Activated CD8-positive, alpha-beta T cell treated with anti-CD3 and anti-CD28 coated beads, Interleukin-2, amount 10 ng/mL, durations not matched to agents 7 days and 5 days (primary cell): ENCODE measurements around the gene GP1BA. TPM values are rescaled to one million over a fixed set of nuclear protein-coding genes. Genes with fewer than 3 reads are reported as not detected.
"Not testable (repeated sequence)": the region's sequence is repeated elsewhere in the genome, so short reads cannot be mapped to it uniquely, and the experiment has no call there.

Experiments
- ATAC-seq: fragments of 150-1000 bp; cut with Tn5 transposase; one replicate; pipeline ENCODE4 v1.10.0; 2021; ENCODE audit warnings: moderate library complexity
- CTCF ChIA-PET: fragments of 350-600 bp; sonication (Branson Sonifier 250); formaldehyde crosslinking; loops from one replicate; lab custom pipeline; 2021; ENCODE audit warnings: antibody characterized with exemption; lab: Charles Lee
- POLR2A ChIA-PET: fragments of 350-600 bp; sonication (Branson Sonifier 250); formaldehyde crosslinking; loops from one replicate; lab custom pipeline; 2021; ENCODE audit warnings: antibody characterized with exemption; lab: Charles Lee
- DNase-seq: peaks from one replicate; pipeline ENCODE4 v3.0.0-alpha.2; 2020
- H3K27ac Mint-ChIP-seq: one replicate; pipeline ENCODE4 v1.8.0; 2021; ENCODE audit warnings: mild to moderate bottlenecking, mixed read lengths
- H3K27me3 Mint-ChIP-seq: one replicate; pipeline ENCODE4 v1.8.0; 2021; ENCODE audit warnings: low read depth, mixed read lengths
- H3K36me3 Mint-ChIP-seq: one replicate; pipeline ENCODE4 v1.8.0; 2021; ENCODE audit warnings: low read depth, mixed read lengths
- H3K4me1 Mint-ChIP-seq: one replicate; pipeline ENCODE4 v1.8.0; 2021; ENCODE audit warnings: low read depth, mixed read lengths
- H3K4me3 Mint-ChIP-seq: one replicate; pipeline ENCODE4 v1.8.0; 2021; ENCODE audit warnings: mild to moderate bottlenecking, mixed read lengths
- H3K9me3 Mint-ChIP-seq: one replicate; pipeline ENCODE4 v1.8.0; 2022; ENCODE audit warnings: mixed read lengths; ENCODE audit not compliant: insufficient read depth
- total RNA-seq, 2 experiments: library from RNA; stranded (reverse); gene quantifications; one replicate each; pipeline ENCODE4 v1.2.3, GENCODE V29; 2021

GP1BA gene
- total RNA-seq, 2 experiments from 2014 or later = not detected

DNA sequence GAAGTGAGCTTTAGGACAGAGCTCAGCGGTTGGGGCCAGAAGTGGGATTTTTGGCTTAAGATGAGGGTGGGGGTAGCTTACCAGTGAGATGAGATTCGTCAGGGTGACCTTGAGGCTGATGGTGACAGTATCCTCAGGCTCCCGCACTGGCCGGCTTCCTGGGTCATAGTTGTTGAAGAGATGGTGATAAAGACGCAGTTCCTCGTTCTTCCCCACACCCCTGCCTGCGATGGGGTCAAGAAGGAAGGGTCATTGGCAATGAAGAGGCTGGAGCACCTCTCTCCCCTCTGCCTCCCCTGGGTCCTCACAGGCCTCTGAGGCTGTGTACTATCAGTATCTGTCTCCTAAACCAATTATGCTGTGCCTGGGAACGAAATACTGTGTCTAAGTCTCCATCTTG is 29.5 kb upstream of the GP1BA start:
- H3K4me1 Mint-ChIP-seq = peaks cover 38% of the 10 kb centered on the region
- no peaks in the 10 kb centered on the region for H3K36me3 Mint-ChIP-seq
- H3K9me3 Mint-ChIP-seq = no peaks in the 10 kb centered on the region
- DNase-seq = no peak
- H3K27me3 Mint-ChIP-seq = peaks cover 13% of the 10 kb centered on the region
- peak overlapping the region; percentile 46 for H3K27ac Mint-ChIP-seq
- H3K4me3 Mint-ChIP-seq = no peak overlapping the region
- ChIA-PET CTCF (interaction anchor here (0.8 to 2.1 kb wide), 16 partner anchors 8 to 338 kb away, joined by 3 to 14 read pairs (median 5); partner anchors contain the start of genes ARRB2, PSMB6, RNF167 and SLC25A11), POLR2A (interaction anchor here (1.4 kb wide), 1 partner anchor 46 kb away, joined by 6 read pairs; the partner anchor contains the start of gene PFN1)
- ATAC-seq = no peak

DNA sequence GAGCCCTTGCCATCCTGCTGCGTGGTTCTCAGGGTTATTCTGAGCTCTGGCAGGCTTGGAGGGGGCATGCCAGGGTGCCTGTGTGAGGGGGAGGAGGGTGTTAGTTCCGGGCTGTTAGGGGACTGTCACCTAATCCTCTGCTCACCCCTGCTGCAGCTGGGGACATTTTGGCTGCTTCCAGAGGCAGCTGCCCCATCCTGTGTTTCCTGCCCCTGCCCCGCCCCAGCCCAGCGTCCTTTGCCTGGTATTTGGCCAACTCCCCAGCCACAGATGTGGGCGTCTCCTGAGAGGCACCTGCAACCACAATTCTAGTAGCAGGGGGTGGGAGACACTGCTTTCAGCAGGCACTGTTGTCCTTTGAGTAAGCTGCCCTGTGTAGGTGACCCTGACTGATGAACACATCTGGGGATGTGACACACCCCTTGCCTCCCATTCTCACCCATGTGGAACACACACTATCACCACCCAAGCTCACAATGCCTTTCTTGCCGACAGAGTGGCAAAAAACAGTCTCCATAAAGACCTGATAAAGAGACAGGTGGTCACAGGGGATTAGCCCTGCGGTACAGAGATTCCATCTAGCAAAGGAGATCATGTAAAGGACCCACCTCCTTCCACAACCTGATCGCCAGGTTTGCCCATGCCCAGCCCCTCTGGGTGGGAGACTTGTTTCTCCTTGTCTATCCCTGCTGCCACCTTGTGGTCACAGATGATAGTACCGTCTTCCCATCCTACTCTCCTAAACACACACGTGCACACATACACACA is 28.8 kb upstream of the GP1BA start, which contains the start of gene CHRNE:
Gene CHRNE (minus strand): TSS at position 48 of the 768 bp plus-strand sequence. CDS start 35 bp downstream, at position 13.
- H3K4me1 Mint-ChIP-seq = peaks cover 38% of the 10 kb centered on the region

DNA sequence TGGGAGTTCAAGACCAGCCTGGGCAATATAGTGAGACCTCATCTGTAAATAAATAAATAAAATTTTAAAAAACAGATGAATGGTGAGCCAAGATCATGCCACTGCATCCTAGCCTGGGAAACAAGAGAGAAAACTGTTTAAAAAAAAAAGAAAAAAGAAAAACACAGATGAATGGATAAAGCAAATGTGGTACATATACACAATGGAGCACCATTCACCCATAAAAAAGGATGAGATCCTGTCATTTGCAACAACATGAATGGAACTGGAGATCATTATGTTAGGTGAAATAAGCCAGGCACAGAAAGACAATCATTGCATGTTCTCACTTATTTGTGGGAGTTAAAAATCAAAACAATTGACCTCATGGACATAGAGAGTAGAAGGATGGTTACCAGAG is 25.4 kb upstream of the GP1BA start:
- POLR2A ChIA-PET, ATAC-seq, H3K4me3 Mint-ChIP-seq, DNase-seq, H3K9me3 Mint-ChIP-seq, CTCF ChIA-PET, H3K36me3 Mint-ChIP-seq, H3K27ac Mint-ChIP-seq, H3K27me3 Mint-ChIP-seq: not testable (repeated sequence)
- H3K4me1 Mint-ChIP-seq = peaks cover 19% of the 10 kb centered on the region

More for the DNA sequence above, 28.8 kb upstream of the GP1BA start, which contains the start of gene CHRNE:
- ChIA-PET CTCF (interaction anchor here (0.6 to 2.1 kb wide), 28 partner anchors 9 to 340 kb away, joined by 3 to 14 read pairs (median 4); partner anchors contain the start of genes ARRB2, PSMB6, RNF167 and SLC25A11), POLR2A (interaction anchor here (1.4 kb wide), 1 partner anchor 45 kb away, joined by 6 read pairs; the partner anchor contains the start of gene PFN1)
- Mint-ChIP-seq H3K27ac (peak within 1 kb of the TSS; percentile 46), H3K4me3 (peak within 1 kb of the TSS; percentile 12), H3K27me3 (peaks cover 13% of the 10 kb centered on the region), H3K9me3 (no peaks in the 10 kb centered on the region), H3K36me3 (no peaks in the 10 kb centered on the region)
- ATAC-seq (peak; percentile 45), DNase-seq (peak; percentile 87)

DNA sequence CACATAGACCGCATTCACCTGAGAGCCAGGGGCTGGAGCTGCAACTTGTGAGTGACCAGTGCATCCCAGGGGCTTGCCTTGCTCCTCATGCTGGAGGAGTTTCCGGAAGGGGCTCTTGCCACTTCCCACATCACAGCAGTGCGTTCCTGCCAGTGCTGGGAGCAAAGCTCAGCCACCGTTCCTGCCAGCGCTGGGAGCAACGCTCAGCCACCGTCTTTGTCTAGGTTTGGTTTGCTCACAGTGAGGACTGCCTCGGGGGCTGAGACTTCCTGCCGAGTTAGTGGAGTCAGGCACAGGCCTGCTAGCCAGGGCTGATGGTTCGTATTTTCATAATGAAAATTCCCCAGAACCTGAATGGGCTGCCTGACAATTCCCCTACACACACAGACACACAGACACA is 23.8 kb upstream of the GP1BA start:
- H3K4me3 Mint-ChIP-seq = no peak overlapping the region
- no peaks in the 10 kb centered on the region for H3K36me3 Mint-ChIP-seq
- no peaks in the 10 kb centered on the region for H3K9me3 Mint-ChIP-seq
- DNase-seq (peak; percentile 40), ATAC-seq (peak; percentile 48)
- peaks cover 11% of the 10 kb centered on the region for H3K27me3 Mint-ChIP-seq
- ChIA-PET CTCF (interaction anchor here (0.6 to 2.4 kb wide), 29 partner anchors 8 to 411 kb away, joined by 3 to 22 read pairs (median 5); partner anchors contain the start of genes C17orf107, CAMTA2, INCA1 and KIF1C), POLR2A (interaction anchor here (0.9 to 1.8 kb wide), 6 partner anchors 10 to 60 kb away, joined by 3 to 10 read pairs (median 4); partner anchors contain the start of genes RNF167 and SLC25A11)
- H3K27ac Mint-ChIP-seq = no peak overlapping the region
- peaks cover 7% of the 10 kb centered on the region for H3K4me1 Mint-ChIP-seq

DNA sequence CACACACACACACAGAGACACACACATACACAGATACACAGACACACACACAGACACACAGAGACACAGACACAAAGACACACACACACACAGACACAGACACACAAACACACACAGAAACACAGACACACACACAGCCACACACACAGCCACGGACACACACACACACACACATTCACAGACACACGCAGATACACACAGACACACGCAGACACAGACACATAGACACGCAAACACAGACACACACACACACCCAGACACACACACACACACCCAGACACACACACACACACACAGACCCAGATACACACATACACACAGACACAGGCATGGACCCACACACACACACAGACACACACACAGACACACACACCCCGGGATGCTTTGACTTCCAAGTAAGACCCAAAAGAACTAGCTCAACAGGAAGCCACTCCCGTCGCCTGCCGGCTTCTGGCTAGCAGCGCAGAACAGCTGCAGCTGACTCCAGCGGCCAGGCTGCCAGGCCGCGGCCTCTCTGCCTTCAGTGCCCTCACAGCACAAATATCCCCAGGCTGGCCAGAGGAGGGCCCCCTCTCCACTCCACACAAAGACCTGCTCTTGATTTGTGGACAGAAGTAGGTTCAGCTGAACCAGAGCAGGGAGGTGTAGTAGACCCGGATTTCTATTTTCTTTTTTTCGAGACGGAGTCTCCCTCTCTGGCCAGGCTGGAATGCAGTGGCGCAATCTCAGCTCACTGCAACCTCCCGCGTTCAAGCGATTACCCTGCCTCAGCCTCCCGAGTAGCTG is 23.2 kb upstream of the GP1BA start:
- Mint-ChIP-seq H3K4me3 (no peak overlapping the region), H3K36me3 (no peaks in the 10 kb centered on the region), H3K4me1 (peaks cover 3% of the 10 kb centered on the region), H3K27ac (no peak overlapping the region), H3K9me3 (no peaks in the 10 kb centered on the region), H3K27me3 (peaks cover 11% of the 10 kb centered on the region)
- DNase-seq (peak; percentile 87), ATAC-seq (peak; percentile 97)
- CTCF ChIA-PET = interaction anchor here (0.6 to 2.4 kb wide), 36 partner anchors 9 to 411 kb away, joined by 3 to 22 read pairs (median 5); partner anchors contain the start of genes ARRB2, C17orf107, CAMTA2 and INCA1
- POLR2A ChIA-PET = interaction anchor here (0.7 to 1.8 kb wide), 9 partner anchors 9 to 169 kb away, joined by 3 to 10 read pairs (median 5); partner anchors contain the start of genes PFN1, RNF167, SLC25A11 and ZFP3

DNA sequence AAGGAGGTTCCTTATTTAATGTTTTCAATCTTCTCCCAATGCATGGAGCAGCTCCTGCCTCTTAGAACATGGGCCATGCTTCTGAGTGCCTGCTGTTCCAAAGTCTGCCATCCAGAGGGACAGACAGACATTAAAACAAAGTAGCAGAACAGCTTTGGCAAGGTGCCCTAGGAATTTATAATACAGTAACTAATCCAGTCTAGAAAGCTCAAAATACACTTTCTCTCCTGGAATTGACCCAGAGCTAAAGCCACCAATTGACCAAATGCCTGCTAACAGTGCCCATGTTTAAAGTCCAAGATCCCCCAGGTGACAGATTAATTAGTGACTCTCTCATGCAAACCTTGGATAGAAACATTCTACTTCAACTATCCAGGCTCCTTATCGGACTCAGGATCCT is 18.1 kb upstream of the GP1BA start:
- no peaks in the 10 kb centered on the region for H3K9me3 Mint-ChIP-seq
- peaks cover 5% of the 10 kb centered on the region for H3K27me3 Mint-ChIP-seq
- peaks cover 3% of the 10 kb centered on the region for H3K4me1 Mint-ChIP-seq
- no peaks in the 10 kb centered on the region for H3K36me3 Mint-ChIP-seq
- ATAC-seq = no peak
- ChIA-PET POLR2A (interaction anchor here (0.9 kb wide), 1 partner anchor 25 kb away, joined by 3 read pairs; no protein-coding TSS in a partner anchor), CTCF (interaction anchor here (0.9 to 1.4 kb wide), 2 partner anchors 11 to 148 kb away, joined by 4 to 8 read pairs; partner anchors contain the start of gene CHRNE)
- H3K4me3 Mint-ChIP-seq = no peak overlapping the region
- H3K27ac Mint-ChIP-seq = no peak overlapping the region
- DNase-seq = no peak

DNA sequence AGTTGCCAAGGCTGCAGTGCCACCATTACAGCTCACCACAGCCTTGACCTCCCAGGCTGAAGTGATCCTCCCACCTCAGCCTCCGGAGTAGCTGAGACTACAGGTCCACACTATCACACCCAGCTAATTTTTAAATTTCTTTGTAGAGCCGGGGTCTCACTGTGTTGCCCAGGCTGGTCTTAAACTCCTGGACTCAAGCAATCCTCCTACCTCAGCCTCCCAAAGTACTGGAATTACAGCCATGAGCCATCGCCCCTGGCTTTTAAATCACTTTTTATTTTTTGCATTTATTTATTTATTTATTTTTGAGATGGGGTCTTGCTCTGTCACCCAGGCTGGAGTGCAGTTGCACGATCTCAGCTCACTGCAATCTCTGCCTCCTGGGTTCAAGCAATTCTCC is 17.5 kb upstream of the GP1BA start:
- CTCF ChIA-PET = interaction anchor here (0.9 kb wide), 1 partner anchor 147 kb away, joined by 4 read pairs; no protein-coding TSS in a partner anchor
- not testable (repeated sequence) for H3K27ac Mint-ChIP-seq

DNA sequence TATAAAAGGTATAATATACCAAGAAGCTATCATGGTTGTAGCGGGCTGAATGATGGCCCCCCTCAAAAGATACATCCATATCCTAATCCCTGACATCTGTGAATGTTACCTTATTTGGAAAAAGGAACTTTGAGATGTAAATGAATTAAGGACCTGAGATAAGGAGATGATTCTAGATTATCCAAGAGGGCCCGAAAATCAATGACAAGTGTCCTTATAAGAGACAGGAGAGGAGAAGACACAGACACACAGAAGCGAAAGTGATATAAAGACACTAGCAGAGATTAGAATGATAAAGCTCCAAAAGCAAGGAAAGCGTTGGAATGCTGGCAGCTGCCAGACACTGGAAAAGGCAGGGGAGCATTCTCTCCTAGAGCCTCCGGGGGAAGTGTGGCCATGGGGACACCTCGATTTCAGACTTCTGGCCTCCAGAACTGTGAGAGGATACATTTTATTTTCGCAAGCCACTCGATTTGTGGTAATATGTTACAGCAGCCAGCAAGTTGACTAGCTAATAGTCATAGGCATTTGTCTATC is 12.5 kb upstream of the GP1BA start:
- Mint-ChIP-seq H3K4me3 (no peak overlapping the region), H3K27ac (no peak overlapping the region), H3K4me1 (no peaks in the 10 kb centered on the region), H3K27me3 (no peaks in the 10 kb centered on the region), H3K36me3 (no peaks in the 10 kb centered on the region), H3K9me3 (no peaks in the 10 kb centered on the region)
- no peak for ATAC-seq
- CTCF ChIA-PET = interaction anchor here (1.2 to 1.9 kb wide), 4 partner anchors 16 to 59 kb away, joined by 3 to 7 read pairs (median 4); partner anchors contain the start of genes CHRNE, RNF167 and SLC25A11
- POLR2A ChIA-PET = no interaction called here
- no peak for DNase-seq

More for the DNA sequence above, 17.5 kb upstream of the GP1BA start:
- H3K4me1 Mint-ChIP-seq, H3K27me3 Mint-ChIP-seq, DNase-seq, POLR2A ChIA-PET, H3K9me3 Mint-ChIP-seq, H3K4me3 Mint-ChIP-seq, H3K36me3 Mint-ChIP-seq, ATAC-seq: not testable (repeated sequence)

DNA sequence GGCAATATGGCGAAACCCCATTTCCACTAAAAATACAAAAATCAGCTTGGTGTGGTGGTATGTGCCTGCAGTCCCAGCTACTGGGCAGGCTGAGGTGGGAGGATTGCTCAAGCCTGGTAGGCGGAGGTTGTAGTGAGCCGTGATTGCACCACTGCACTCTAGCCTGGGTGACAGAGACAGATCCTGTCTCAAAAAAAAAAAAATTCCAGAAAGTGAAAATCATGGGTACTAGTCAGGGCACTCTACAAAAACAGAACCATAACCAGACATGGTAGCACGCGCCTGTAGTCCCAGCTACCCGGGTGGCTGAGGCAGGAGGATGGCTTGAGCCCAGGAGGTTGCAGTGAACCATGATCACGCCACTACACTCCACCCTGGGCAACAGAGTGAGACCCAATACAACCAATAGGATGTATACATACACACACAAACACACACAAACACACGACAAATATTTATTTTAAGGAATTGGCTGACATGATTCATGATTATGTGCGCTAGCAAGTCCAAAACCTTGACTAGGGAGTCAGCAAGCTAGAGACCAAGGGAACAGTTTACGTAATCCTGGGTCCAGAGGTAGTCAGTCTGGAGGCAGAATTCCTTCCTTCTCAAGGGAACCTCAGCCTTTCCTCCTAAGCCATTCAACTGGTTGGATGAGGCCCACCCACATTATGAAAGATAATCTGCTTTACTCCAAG is 11.6 kb upstream of the GP1BA start:
- H3K4me3 Mint-ChIP-seq = no peak overlapping the region

DNA sequence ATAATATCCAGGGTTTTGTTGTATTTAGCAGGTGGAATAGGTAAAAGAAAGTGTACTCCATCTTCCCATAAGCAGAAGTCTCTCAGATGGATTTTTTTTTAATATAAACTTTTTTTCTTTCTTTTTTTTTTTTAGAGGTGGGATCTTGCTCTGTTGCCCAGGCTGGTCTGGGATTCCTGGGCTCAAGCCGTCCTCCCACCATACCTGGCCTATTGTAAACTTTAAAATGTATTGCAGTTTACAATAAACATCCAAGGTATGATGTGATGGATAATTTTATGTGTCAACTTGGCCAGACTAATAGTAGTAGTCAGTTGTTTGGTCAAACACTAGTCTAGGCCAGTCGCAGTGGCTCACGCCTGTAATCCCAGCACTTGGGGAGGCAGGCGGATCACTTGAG is 10.8 kb upstream of the GP1BA start:
- Mint-ChIP-seq H3K9me3 (no peaks in the 10 kb centered on the region), H3K36me3 (no peaks in the 10 kb centered on the region), H3K27ac (no peak overlapping the region), H3K27me3 (no peaks in the 10 kb centered on the region), H3K4me1 (no peaks in the 10 kb centered on the region), H3K4me3 (no peak overlapping the region)
- ChIA-PET CTCF (interaction anchor here (1.1 to 1.9 kb wide), 2 partner anchors 18 to 156 kb away, joined by 3 to 7 read pairs; partner anchors contain the start of gene CHRNE), POLR2A (interaction anchor here (1.5 kb wide), 1 partner anchor 19 kb away, joined by 6 read pairs; the partner anchor contains the start of genes RNF167 and SLC25A11)
- ATAC-seq (no peak), DNase-seq (no peak)

More for the DNA sequence above, 11.6 kb upstream of the GP1BA start:
- ATAC-seq (no peak), DNase-seq (no peak)
- no peak overlapping the region for H3K27ac Mint-ChIP-seq
- no peaks in the 10 kb centered on the region for H3K4me1 Mint-ChIP-seq
- H3K36me3 Mint-ChIP-seq = no peaks in the 10 kb centered on the region
- POLR2A ChIA-PET = interaction anchor here (1.5 kb wide), 1 partner anchor 20 kb away, joined by 6 read pairs; the partner anchor contains the start of genes RNF167 and SLC25A11
- H3K27me3 Mint-ChIP-seq = no peaks in the 10 kb centered on the region
- CTCF ChIA-PET = interaction anchor here (0.8 to 1.9 kb wide), 4 partner anchors 17 to 156 kb away, joined by 3 to 7 read pairs (median 4); partner anchors contain the start of genes CHRNE, RNF167 and SLC25A11
- no peaks in the 10 kb centered on the region for H3K9me3 Mint-ChIP-seq
